NCI-H1092 (cell line): ENCODE data around the gene EPN1.
"Not testable (repeated sequence)": the region's sequence is repeated elsewhere in the genome, so short reads cannot be mapped to it uniquely, and the experiment has no call there.

Experiments
- DNase-seq: peaks from one replicate; lab custom pipeline; 2025; lab: John Stamatoyannopoulos, UW

Gene EPN1

GRCh38 chr19:55720214-55720746, 45.3 kb downstream of the EPN1 start:
- DNase-seq, result no peak

- no peak for DNase-seq
Measured at GRCh38 chr19:55720801-55721200, 45.8 kb downstream of the EPN1 start.

GRCh38 chr19:55723491-55723890, 48.5 kb downstream of the EPN1 start:
- no peak for DNase-seq

GRCh38 chr19:55730378-55730777, 55.4 kb downstream of the EPN1 start:
- DNase-seq, result not testable (repeated sequence)

GRCh38 chr19:55738302-55738701, 63.3 kb downstream of the EPN1 start, which contains the start of gene NLRP9:
TSS of gene NLRP9 (minus strand) at chr19:55738402. CDS start at chr19:55738374, 28 bp downstream.
- DNase-seq, result no peak

- DNase-seq, result no peak
Measured at GRCh38 chr19:55750715-55751114, 75.7 kb downstream of the EPN1 start.

- DNase-seq, result no peak
Measured at GRCh38 chr19:55753401-55753800, 78.4 kb downstream of the EPN1 start.

GRCh38 chr19:55756808-55757207, 81.8 kb downstream of the EPN1 start:
- not testable (repeated sequence) for DNase-seq

- DNase-seq, result not testable (repeated sequence)
Measured at GRCh38 chr19:55758797-55759196, 83.8 kb downstream of the EPN1 start, which contains the start of gene RFPL4A. TSS of gene RFPL4A (plus strand) at chr19:55759097. CDS start at chr19:55761801, 2,704 bp downstream.
